ENCODE data around the gene NRDC.

DNA sequence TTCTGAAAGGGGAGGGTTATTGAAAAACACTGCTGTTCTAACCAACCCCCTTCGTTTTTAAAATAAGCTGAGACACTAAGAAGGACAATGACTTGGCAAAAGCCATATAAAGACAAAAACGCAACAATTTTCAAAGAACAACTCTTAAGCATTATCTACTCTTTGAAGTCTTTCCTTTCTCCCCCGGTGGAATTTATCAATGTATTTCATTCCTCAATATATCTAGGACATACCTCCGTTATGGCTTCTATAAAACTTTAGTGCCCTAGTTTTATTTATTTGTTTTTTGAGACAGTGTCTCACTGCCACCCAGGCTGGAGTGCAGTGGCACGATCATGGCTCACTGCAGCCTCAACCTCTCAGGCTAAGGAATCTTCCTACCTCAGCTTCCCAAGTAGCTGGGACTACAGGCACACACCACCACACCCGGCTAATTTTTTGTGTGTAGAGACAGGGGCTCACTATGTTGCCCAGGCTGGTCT lies 3.2 kb downstream of the NRDC start:
- TF ChIP-seq, protein P1, sequence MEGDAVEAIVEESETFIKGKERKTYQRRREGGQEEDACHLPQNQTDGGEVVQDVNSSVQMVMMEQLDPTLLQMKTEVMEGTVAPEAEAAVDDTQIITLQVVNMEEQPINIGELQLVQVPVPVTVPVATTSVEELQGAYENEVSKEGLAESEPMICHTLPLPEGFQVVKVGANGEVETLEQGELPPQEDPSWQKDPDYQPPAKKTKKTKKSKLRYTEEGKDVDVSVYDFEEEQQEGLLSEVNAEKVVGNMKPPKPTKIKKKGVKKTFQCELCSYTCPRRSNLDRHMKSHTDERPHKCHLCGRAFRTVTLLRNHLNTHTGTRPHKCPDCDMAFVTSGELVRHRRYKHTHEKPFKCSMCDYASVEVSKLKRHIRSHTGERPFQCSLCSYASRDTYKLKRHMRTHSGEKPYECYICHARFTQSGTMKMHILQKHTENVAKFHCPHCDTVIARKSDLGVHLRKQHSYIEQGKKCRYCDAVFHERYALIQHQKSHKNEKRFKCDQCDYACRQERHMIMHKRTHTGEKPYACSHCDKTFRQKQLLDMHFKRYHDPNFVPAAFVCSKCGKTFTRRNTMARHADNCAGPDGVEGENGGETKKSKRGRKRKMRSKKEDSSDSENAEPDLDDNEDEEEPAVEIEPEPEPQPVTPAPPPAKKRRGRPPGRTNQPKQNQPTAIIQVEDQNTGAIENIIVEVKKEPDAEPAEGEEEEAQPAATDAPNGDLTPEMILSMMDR (IDR thresholded peaks at IDR 0.05 in 2 of 3, conservative IDR thresholded peaks at IDR 0.05 in 1 of 3; ENCODE audit: control insufficient read depth in 2 of 3, extremely low read depth in 1 of 3, insufficient read depth in 1 of 3, low read depth in 3 of 3, low read length in 3 of 3) = no peak
- TF ChIP-seq SP1 (IDR thresholded peaks at IDR 0.05; ENCODE audit: low read depth, low read length) = no peak
- TF ChIP-seq MYC (IDR thresholded peaks at IDR 0.05; ENCODE audit: insufficient read depth, insufficient read length, insufficient replicate concordance, low read length, severe bottlenecking) = no peak
- TF ChIP-seq CREB1 (IDR thresholded peaks at IDR 0.05; ENCODE audit: low read depth) = no peak
- no peak for TF ChIP-seq EZH2 (IDR thresholded peaks at IDR 0.05; ENCODE audit: borderline replicate concordance, control insufficient read depth, low read depth, low read length)
- TF ChIP-seq NR2C2 (IDR thresholded peaks at IDR 0.05; ENCODE audit: borderline replicate concordance, control insufficient read depth, insufficient read length, low read depth) = no peak
- no peak for TF ChIP-seq POLR2AphosphoS5 (IDR thresholded peaks at IDR 0.05; ENCODE audit: low read length)
- no peak for TF ChIP-seq GABPA (IDR thresholded peaks at IDR 0.05; ENCODE audit: low read depth)
- no peak for TF ChIP-seq TBL1XR1 (IDR thresholded peaks at IDR 0.05; ENCODE audit: low read depth, low read length)
- no peak for TF ChIP-seq POLR2A (IDR thresholded peaks at IDR 0.05; ENCODE audit: low read depth, low read length)
- TF ChIP-seq CHD2 (IDR thresholded peaks at IDR 0.05; ENCODE audit: borderline replicate concordance, low read depth, low read length) = no peak
- TF ChIP-seq, protein P2, sequence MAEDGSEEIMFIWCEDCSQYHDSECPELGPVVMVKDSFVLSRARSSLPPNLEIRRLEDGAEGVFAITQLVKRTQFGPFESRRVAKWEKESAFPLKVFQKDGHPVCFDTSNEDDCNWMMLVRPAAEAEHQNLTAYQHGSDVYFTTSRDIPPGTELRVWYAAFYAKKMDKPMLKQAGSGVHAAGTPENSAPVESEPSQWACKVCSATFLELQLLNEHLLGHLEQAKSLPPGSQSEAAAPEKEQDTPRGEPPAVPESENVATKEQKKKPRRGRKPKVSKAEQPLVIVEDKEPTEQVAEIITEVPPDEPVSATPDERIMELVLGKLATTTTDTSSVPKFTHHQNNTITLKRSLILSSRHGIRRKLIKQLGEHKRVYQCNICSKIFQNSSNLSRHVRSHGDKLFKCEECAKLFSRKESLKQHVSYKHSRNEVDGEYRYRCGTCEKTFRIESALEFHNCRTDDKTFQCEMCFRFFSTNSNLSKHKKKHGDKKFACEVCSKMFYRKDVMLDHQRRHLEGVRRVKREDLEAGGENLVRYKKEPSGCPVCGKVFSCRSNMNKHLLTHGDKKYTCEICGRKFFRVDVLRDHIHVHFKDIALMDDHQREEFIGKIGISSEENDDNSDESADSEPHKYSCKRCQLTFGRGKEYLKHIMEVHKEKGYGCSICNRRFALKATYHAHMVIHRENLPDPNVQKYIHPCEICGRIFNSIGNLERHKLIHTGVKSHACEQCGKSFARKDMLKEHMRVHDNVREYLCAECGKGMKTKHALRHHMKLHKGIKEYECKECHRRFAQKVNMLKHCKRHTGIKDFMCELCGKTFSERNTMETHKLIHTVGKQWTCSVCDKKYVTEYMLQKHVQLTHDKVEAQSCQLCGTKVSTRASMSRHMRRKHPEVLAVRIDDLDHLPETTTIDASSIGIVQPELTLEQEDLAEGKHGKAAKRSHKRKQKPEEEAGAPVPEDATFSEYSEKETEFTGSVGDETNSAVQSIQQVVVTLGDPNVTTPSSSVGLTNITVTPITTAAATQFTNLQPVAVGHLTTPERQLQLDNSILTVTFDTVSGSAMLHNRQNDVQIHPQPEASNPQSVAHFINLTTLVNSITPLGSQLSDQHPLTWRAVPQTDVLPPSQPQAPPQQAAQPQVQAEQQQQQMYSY (CRISPR knock-in tag; IDR thresholded peaks at IDR 0.05) = no peak

All from GM12878 (cell line).